ENCODE data around the gene TARS3.
"Not testable (repeated sequence)": the region's sequence is repeated elsewhere in the genome, so short reads cannot be mapped to it uniquely, and the experiment has no call there.

DNA sequence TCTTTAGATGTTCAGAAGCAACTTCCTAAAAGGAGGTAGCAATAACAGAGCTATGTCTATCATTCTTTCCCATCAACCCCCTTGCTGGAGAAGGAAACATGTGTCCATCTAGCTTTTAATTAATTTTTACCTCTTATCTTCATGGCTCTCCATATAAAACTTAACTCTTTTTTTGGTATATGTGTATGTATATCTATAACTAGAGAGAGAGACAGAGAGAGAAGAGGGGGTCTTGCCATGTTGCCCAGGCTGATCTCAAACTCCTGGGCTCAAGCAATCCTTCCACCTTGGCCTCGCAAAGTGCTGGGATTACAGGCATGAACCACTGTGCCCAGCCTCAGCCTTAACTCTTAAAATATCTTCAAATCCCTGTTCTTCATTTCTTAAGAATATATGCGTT, 10.6 kb upstream of the TARS3 start:
- TF ChIP-seq POLR2A (IDR thresholded peaks at IDR 0.05) = not testable (repeated sequence)
- TF ChIP-seq, protein P1, sequence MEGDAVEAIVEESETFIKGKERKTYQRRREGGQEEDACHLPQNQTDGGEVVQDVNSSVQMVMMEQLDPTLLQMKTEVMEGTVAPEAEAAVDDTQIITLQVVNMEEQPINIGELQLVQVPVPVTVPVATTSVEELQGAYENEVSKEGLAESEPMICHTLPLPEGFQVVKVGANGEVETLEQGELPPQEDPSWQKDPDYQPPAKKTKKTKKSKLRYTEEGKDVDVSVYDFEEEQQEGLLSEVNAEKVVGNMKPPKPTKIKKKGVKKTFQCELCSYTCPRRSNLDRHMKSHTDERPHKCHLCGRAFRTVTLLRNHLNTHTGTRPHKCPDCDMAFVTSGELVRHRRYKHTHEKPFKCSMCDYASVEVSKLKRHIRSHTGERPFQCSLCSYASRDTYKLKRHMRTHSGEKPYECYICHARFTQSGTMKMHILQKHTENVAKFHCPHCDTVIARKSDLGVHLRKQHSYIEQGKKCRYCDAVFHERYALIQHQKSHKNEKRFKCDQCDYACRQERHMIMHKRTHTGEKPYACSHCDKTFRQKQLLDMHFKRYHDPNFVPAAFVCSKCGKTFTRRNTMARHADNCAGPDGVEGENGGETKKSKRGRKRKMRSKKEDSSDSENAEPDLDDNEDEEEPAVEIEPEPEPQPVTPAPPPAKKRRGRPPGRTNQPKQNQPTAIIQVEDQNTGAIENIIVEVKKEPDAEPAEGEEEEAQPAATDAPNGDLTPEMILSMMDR (IDR thresholded peaks at IDR 0.05) = not testable (repeated sequence)
